ENCODE results near the gene CAMTA1.

GRCh38 chr1:7378346-7379130 is 593.3 kb downstream of the CAMTA1 start:
- TF ChIP-seq ZNF70 (CRISPR knock-in tag; IDR thresholded peaks at IDR 0.05): no peak
- TF ChIP-seq ZFP30 (CRISPR knock-in tag; IDR thresholded peaks at IDR 0.05): no peak
- no peak for TF ChIP-seq SNAI2 (CRISPR knock-in tag; IDR thresholded peaks at IDR 0.05)
- TF ChIP-seq RARB (CRISPR knock-in tag; IDR thresholded peaks at IDR 0.05): no peak
- no peak for TF ChIP-seq CREB5 (CRISPR knock-in tag; IDR thresholded peaks at IDR 0.05; ENCODE audit: low read depth)
- no peak for TF ChIP-seq PPARA (CRISPR knock-in tag; IDR thresholded peaks at IDR 0.05; ENCODE audit: borderline replicate concordance)
- no peak for TF ChIP-seq OSR1 (CRISPR knock-in tag; IDR thresholded peaks at IDR 0.05)
- no peak for TF ChIP-seq ESRRG (CRISPR knock-in tag; IDR thresholded peaks at IDR 0.05)
